Smooth muscle cell of the brain vasculature (primary cell): ENCODE results near the gene ADCY1.

Experiments
- DNase-seq: peaks from one replicate; pipeline ENCODE4 v3.0.0-alpha.2; 2012; ENCODE audit warnings: low read depth, low spot score

The ADCY1 gene

GRCh38 chr7:45576249-45576929 lies 2.2 kb downstream of the ADCY1 start:
- no peak for DNase-seq

GRCh38 chr7:45578022-45578421 lies 3.9 kb downstream of the ADCY1 start:
- DNase-seq, result no peak

GRCh38 chr7:45578467-45578866 lies 4.3 kb downstream of the ADCY1 start:
- DNase-seq, result no peak

- DNase-seq, result no peak
Observed at GRCh38 chr7:45579391-45579801, 5.2 kb downstream of the ADCY1 start.

- DNase-seq, result no peak
Observed at GRCh38 chr7:45580053-45580872, 6.1 kb downstream of the ADCY1 start.

GRCh38 chr7:45581271-45581780 lies 7.2 kb downstream of the ADCY1 start:
- no peak for DNase-seq

- no peak for DNase-seq
Observed at GRCh38 chr7:45582136-45582749, 8.1 kb downstream of the ADCY1 start.

- no peak for DNase-seq
Observed at GRCh38 chr7:45582868-45583277, 8.7 kb downstream of the ADCY1 start.

- DNase-seq, result no peak
Observed at GRCh38 chr7:45583296-45583695, 9.1 kb downstream of the ADCY1 start.

GRCh38 chr7:45584261-45585210 lies 10.4 kb downstream of the ADCY1 start:
- no peak for DNase-seq

- DNase-seq, result no peak
Observed at GRCh38 chr7:45585628-45586027, 11.5 kb downstream of the ADCY1 start.

- DNase-seq, result no peak
Observed at GRCh38 chr7:45586542-45587520, 12.7 kb downstream of the ADCY1 start.

GRCh38 chr7:45588466-45588865 lies 14.3 kb downstream of the ADCY1 start:
- no peak for DNase-seq

GRCh38 chr7:45589061-45589460 lies 14.9 kb downstream of the ADCY1 start:
- no peak for DNase-seq

GRCh38 chr7:45589915-45590678 lies 15.9 kb downstream of the ADCY1 start:
- no peak for DNase-seq

- DNase-seq, result no peak
Observed at GRCh38 chr7:45590679-45591057, 16.5 kb downstream of the ADCY1 start.

GRCh38 chr7:45591101-45591906 lies 17.1 kb downstream of the ADCY1 start:
- no peak for DNase-seq

GRCh38 chr7:45592230-45592991 lies 18.2 kb downstream of the ADCY1 start:
- DNase-seq, result no peak
